ENCODE measurements around the gene STK36.

- TF ChIP-seq SIN3A (IDR thresholded peaks at IDR 0.05; ENCODE audit: borderline replicate concordance, insufficient read depth, low read depth, low read length) = no peak
- no peak for TF ChIP-seq CTCF (IDR thresholded peaks at IDR 0.05)
- no peak for TF ChIP-seq POLR2AphosphoS5 (IDR thresholded peaks at IDR 0.05; ENCODE audit: low read depth, low read length)
- TF ChIP-seq REST (IDR thresholded peaks at IDR 0.05; ENCODE audit: insufficient read depth in 1 of 2, low read depth in 2 of 2, low read length in 1 of 2) = no peak
- TF ChIP-seq TCF7L2 (IDR thresholded peaks at IDR 0.05; ENCODE audit: low read depth, low read length) = no peak
Measured at GRCh38 chr2:218748741-218749441, 77.0 kb downstream of the STK36 start.
